Cardiac fibroblast (primary cell): ENCODE results near the gene SLC9A5.

Experiments
- DNase-seq, 2 donors: peaks; one replicate each; pipeline versions ENCODE4 v3.0.0 to v3.0.0-alpha.2; 2010; ENCODE audit warnings: low read depth in 2 of 2
- H3K4me3 ChIP-seq, 2 donors: replicated peaks in 1 of 2; 1 replicate in 1 of 2; 2 replicates in 1 of 2; pipeline ENCODE4 v1.5.1; 2011; ENCODE audit warnings: low read depth in 2 of 2, low read length in 2 of 2, mild to moderate bottlenecking in 2 of 2, moderate library complexity in 1 of 2
- TF ChIP-seq, protein P1 (sequence below): IDR thresholded peaks from one replicate; pipeline ENCODE4 v1.5.1; 2011; ENCODE audit warnings: low read depth, mild to moderate bottlenecking, low read length, inconsistent platforms

Gene SLC9A5, protein sequence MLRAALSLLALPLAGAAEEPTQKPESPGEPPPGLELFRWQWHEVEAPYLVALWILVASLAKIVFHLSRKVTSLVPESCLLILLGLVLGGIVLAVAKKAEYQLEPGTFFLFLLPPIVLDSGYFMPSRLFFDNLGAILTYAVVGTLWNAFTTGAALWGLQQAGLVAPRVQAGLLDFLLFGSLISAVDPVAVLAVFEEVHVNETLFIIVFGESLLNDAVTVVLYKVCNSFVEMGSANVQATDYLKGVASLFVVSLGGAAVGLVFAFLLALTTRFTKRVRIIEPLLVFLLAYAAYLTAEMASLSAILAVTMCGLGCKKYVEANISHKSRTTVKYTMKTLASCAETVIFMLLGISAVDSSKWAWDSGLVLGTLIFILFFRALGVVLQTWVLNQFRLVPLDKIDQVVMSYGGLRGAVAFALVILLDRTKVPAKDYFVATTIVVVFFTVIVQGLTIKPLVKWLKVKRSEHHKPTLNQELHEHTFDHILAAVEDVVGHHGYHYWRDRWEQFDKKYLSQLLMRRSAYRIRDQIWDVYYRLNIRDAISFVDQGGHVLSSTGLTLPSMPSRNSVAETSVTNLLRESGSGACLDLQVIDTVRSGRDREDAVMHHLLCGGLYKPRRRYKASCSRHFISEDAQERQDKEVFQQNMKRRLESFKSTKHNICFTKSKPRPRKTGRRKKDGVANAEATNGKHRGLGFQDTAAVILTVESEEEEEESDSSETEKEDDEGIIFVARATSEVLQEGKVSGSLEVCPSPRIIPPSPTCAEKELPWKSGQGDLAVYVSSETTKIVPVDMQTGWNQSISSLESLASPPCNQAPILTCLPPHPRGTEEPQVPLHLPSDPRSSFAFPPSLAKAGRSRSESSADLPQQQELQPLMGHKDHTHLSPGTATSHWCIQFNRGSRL

DNA sequence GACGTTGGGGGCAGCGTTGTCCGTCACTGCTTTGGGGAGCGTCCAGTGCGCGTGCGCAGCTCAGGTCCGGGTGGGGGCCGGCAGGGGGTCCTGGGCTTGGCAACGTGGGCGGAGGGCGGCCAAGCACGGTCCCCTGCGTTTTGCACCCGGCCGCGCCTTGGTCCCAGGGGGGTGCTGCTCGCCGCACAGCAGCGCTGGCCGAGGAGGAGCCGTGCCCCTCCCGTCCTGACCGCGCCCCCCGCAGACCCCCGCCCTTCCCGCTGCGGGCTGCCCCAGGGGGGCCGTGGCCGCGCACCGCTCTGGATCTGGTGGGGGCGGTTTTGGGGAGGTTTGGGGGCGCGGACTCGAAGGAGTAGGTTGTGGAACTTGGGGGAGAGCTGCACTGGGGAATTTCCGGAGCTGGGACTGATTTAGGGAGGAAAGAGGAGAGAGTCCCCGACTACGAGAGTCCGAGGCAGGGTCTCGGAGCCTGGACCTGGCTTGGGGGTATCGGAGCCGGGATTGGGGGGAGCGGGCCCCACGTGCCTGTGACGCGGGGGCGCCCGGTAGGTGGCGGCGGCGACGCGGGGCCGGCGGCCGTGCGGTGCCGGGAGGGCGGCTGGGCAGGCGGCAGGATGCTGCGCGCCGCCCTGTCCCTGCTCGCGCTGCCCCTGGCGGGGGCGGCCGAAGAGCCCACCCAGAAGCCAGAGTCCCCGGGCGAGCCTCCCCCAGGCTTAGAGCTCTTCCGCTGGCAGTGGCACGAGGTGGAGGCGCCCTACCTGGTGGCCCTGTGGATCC, at the start of gene SLC9A5:
TSS of gene SLC9A5 (plus strand) at position 579 of the 777 bp plus-strand sequence. CDS start at position 615, 36 bp downstream.
- peak within 1 kb of the TSS; percentile 37 to 47 for H3K4me3 ChIP-seq
- TF ChIP-seq, protein P1, sequence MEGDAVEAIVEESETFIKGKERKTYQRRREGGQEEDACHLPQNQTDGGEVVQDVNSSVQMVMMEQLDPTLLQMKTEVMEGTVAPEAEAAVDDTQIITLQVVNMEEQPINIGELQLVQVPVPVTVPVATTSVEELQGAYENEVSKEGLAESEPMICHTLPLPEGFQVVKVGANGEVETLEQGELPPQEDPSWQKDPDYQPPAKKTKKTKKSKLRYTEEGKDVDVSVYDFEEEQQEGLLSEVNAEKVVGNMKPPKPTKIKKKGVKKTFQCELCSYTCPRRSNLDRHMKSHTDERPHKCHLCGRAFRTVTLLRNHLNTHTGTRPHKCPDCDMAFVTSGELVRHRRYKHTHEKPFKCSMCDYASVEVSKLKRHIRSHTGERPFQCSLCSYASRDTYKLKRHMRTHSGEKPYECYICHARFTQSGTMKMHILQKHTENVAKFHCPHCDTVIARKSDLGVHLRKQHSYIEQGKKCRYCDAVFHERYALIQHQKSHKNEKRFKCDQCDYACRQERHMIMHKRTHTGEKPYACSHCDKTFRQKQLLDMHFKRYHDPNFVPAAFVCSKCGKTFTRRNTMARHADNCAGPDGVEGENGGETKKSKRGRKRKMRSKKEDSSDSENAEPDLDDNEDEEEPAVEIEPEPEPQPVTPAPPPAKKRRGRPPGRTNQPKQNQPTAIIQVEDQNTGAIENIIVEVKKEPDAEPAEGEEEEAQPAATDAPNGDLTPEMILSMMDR, result no peak
- no peak for DNase-seq

- no peak for DNase-seq
- no peak within 1 kb of the TSS for H3K4me3 ChIP-seq
- TF ChIP-seq, protein P1, result peak; percentile 9
These were observed 49.6 kb upstream of the SLC9A5 start, which contains the start of gene ELMO3 for GRCh38 chr16:67199011-67199807. ELMO3 (plus strand) TSS chr16:67199131; CDS start chr16:67199327, 196 bp downstream.

- TF ChIP-seq, protein P1, result no peak
- no peak overlapping the region for H3K4me3 ChIP-seq
- DNase-seq, result no peak
These were observed 49.0 kb upstream of the SLC9A5 start for GRCh38 chr16:67199808-67200198.

DNA sequence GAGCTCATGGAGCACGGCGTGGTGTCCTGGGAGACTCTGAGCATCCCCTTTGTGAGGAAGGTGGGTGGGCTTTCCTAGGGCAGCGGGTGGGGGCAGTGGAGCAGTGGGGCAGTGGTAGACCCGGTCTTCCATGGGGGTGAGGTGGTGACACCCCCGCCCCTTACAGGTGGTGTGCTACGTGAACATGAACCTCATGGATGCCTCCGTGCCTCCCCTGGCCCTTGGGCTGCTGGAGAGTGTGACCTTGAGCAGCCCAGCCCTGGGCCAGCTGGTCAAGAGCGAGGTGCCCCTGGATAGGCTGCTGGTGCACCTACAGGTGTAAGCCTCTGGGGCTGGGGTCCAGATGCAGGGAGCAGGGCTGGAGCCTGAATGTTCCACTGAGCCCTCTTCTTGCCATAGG, 48.3 kb upstream of the SLC9A5 start:
- TF ChIP-seq, protein P1, result no peak
- no peak for DNase-seq
- H3K4me3 ChIP-seq, result no peak overlapping the region

DNA sequence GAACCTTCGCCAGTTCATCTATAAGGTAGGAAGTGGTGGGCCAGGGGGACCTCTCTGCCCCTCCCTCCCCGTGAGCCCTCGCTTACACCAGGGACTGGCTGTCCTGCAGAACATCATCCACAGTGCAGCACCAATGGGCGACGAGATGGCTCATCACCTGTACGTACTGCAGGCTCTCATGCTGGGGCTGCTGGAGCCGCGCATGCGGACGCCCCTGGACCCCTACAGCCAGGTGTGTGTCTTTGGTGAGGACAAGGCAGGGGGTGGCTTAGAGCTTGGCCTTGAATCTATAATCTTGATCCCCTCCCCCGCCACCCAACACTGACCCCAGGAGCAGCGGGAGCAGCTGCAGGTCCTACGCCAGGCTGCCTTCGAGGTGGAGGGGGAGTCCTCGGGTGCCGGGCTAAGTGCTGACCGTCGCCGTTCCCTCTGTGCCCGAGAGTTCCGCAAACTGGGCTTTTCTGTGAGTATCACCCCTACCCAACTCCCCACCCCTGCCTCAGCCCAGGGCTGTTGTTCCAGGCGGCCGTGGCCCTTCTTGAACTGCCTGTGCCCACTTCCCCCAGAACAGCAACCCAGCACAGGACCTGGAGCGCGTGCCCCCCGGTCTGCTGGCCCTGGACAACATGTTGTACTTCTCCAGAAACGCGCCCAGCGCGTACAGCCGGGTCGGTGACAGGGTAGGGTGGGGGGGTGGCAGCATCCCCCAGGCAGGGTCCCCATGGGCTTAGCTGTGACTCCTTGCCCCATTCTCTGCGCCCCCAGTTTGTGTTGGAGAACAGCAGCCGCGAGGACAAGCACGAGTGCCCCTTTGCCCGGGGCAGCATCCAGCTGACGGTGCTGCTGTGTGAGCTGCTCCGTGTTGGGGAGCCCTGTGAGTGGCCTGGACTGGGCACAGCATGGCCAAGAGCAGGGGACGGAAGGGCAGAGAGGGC, 47.1 kb upstream of the SLC9A5 start:
- no peak overlapping the region for H3K4me3 ChIP-seq
- no peak for DNase-seq
- TF ChIP-seq, protein P1, result no peak
